Adrenal gland (tissue), 12 donors: ENCODE data around the gene CLEC2L. TPM values are rescaled to one million over a fixed set of nuclear protein-coding genes. Genes with fewer than 3 reads are reported as not detected.

ENCODE experiments used
- DNase-seq, 7 donors: peaks; one replicate each; pipeline ENCODE4 v3.0.0-alpha.2; 2019 to 2020
- H3K27ac ChIP-seq, 5 donors: fragments of 200-600 bp; sonication (generic) in 4 of 5; 1 replicate in 3 of 5; 2 replicates in 2 of 5; pipeline versions ENCODE4 v1.5.1 to v1.8.0; 2016 to 2020; ENCODE audit warnings: mild to moderate bottlenecking in 1 of 5
- H3K27me3 ChIP-seq: fragments of 200-600 bp; 2 replicates; pipeline ENCODE4 v1.8.0; 2021
- H3K36me3 ChIP-seq, 2 donors: fragments of 200-600 bp; replicated peaks in 1 of 2; 1 replicate in 1 of 2; 2 replicates in 1 of 2; pipeline versions ENCODE4 v1.5.1 to v1.8.0; 2018 to 2022
- H3K4me1 ChIP-seq, 2 donors: fragments of 200-600 bp; replicated peaks in 1 of 2; 1 replicate in 1 of 2; 2 replicates in 1 of 2; pipeline versions ENCODE4 v1.5.1 to v1.8.0; 2018 to 2021
- H3K4me3 ChIP-seq, 4 donors: fragments of 200-600 bp; sonication (generic) in 3 of 4; one replicate each; pipeline ENCODE4 v1.5.1; 2016 to 2018
- H3K9me3 ChIP-seq, 3 donors: fragments of 200-600 bp; sonication (generic) in 1 of 3; replicated peaks in 1 of 3; 1 replicate in 2 of 3; 2 replicates in 1 of 3; pipeline versions ENCODE4 v1.5.1 to v1.8.0; 2016 to 2021
- POLR2A ChIP-seq, 2 donors: fragments of 450-650 bp; IDR thresholded peaks; one replicate each; pipeline ENCODE4 v1.6.1; 2017; ENCODE audit warnings: antibody characterized with exemption in 2 of 2, mild to moderate bottlenecking in 2 of 2, moderate library complexity in 1 of 2
- WGBS, 4 donors: extraction: QIAGEN DNeasy Blood & Tissue Kit in 2 of 4; methylation state at CpG; one replicate each; pipeline versions ENCODE4 v1.1.5 to v1.1.7; 2013 to 2017; 5-methylcytosine and 5-hydroxymethylcytosine counted together
- intact Hi-C, 2 donors: fragments of 100-400 bp; cut with DNase I; formaldehyde crosslinking; loops; one replicate each; pipeline versions ENCODE4 v1.14.1 to v1.15.0; 2022 to 2023
- polyA plus RNA-seq, 3 donors: library from polyadenylated mRNA; stranded (reverse); fragments of 200-250 nt in 2 of 3; fragments of 350-450 nt in 1 of 3; fragmentation: Illumina TruSeq in 1 of 3; extraction: RNeasy Lipid Tissue Mini Kit (QIAGEN cat#74804) in 1 of 3; gene quantifications; one replicate each; pipeline ENCODE4 v1.2.3, GENCODE V29; 2013 to 2014
- total RNA-seq, 9 donors: library from RNA; depleted of rRNA in 4 of 9; stranded (reverse); fragments of >200 nt in 4 of 9; fragments of 120-200 nt in 1 of 9; fragmentation: NEBNext Ultra II Directional in 1 of 9; extraction: Animal tissue kit (Norgen Biotek cat#: 25700) in 1 of 9; gene quantifications; one replicate each; pipeline versions ENCODE4 v1.1.0 to v1.2.4, GENCODE V29; 2013 to 2023
- TF ChIP-seq, protein P1 (sequence below), 6 experiments: fragments of 450-650 bp in 4 of 6; fragments of 200-600 bp in 2 of 6; sonication (generic) in 1 of 6; IDR thresholded peaks; 1 replicate in 5 of 6; 2 replicates in 1 of 6; pipeline versions ENCODE4 v1.5.1 to v1.8.0; 2016 to 2021; ENCODE audit warnings: antibody characterized with exemption in 6 of 6, mild to moderate bottlenecking in 2 of 6, moderate library complexity in 1 of 6
- donor health status: healthy with polysubstance abuse.
- donor health status: Bipolar disorder and iron deficiency.
- donor health status: DM: yes; HTN: yes; CAD: no.
- donor health status: DM: no; HTN: no; CAD: no.
- donor health status: DM: no; HTN: no; CAD: no.
- donor health status: DM: yes; HTN: yes; CAD: no.

Gene CLEC2L
- total and polyA plus RNA-seq, 12 donors = 0.06 to 0.18 TPM; not detected in 10

DNA sequence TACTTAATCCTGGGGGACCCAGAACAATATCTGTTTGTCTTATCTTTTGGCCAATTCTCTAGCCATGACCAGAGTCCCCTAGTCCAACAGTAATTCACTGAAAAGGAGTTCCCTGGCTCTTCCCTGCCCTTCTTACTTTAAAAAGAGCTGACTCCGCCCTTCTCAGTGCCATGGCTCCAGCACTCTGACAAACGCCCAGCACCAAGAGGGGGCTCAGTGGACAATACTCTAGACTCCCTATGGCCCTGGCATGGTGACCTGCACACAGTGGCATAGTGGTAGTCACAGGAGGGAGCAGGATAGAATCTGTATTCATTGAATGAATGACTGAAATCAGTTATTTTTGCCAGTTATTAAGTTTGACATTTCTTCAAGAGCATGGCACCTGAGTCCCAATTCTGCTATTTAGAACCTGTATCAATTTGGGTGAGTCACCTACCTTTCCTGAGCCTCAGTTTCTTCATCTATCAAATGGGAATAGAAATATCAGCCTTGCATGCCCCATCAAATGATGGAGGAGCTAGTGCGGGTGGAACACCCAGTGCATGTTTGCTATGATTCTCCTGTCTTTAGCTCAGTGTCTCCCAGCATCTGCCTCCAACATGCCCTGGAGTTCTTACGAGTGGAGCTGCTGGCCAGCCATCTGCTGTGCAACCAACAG is 69.4 kb downstream of the CLEC2L start:
- Histone ChIP-seq H3K9me3 (no peaks in the 10 kb centered on the region), H3K27me3 (no peaks in the 10 kb centered on the region), H3K27ac (no peak overlapping the region), H3K4me1 (peaks cover 0 to 4% of the 10 kb centered on the region in 2 donors), H3K36me3 (peaks cover 0 to 57% of the 10 kb centered on the region in 2 donors), H3K4me3 (no peak overlapping the region)
- no peak for DNase-seq
- no peak for TF ChIP-seq POLR2A (IDR thresholded peaks at IDR 0.05)
- TF ChIP-seq, protein P1, sequence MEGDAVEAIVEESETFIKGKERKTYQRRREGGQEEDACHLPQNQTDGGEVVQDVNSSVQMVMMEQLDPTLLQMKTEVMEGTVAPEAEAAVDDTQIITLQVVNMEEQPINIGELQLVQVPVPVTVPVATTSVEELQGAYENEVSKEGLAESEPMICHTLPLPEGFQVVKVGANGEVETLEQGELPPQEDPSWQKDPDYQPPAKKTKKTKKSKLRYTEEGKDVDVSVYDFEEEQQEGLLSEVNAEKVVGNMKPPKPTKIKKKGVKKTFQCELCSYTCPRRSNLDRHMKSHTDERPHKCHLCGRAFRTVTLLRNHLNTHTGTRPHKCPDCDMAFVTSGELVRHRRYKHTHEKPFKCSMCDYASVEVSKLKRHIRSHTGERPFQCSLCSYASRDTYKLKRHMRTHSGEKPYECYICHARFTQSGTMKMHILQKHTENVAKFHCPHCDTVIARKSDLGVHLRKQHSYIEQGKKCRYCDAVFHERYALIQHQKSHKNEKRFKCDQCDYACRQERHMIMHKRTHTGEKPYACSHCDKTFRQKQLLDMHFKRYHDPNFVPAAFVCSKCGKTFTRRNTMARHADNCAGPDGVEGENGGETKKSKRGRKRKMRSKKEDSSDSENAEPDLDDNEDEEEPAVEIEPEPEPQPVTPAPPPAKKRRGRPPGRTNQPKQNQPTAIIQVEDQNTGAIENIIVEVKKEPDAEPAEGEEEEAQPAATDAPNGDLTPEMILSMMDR (IDR thresholded peaks at IDR 0.05) = no peak
- 90 to 97% (median 93%) methylated on average over 4 of the region's 4 CpGs for WGBS, 4 donors
- intact Hi-C loops = no loop called here

DNA sequence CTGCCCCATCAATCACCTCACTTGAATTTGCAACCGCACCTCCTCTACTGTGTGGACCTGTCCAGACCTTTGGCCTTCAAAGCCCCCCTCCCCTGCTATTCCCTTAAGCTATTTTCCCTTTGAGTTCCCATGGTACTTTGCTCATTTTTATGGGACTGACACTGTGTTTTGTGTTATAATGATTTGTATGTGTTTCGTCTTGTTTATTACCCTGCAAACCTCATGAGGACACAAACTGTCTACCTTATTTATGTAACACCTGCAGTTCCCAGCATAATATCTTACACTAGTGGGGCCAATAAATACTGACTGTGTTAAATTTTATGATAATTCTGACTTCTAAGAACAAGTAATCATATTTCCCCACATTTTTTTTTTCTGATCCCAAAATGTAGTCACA is 70.6 kb downstream of the CLEC2L start:
- peaks cover 3 to 4% of the 10 kb centered on the region in 2 donors for H3K4me1 ChIP-seq
- H3K4me3 ChIP-seq = no peak overlapping the region
- WGBS, 4 donors = 95 to 100% (median 98%) methylated on average over 2 of the region's 2 CpGs

More for the DNA sequence above, 70.6 kb downstream of the CLEC2L start:
- Histone ChIP-seq H3K36me3 (peaks cover 0 to 57% of the 10 kb centered on the region in 2 donors), H3K9me3 (no peaks in the 10 kb centered on the region), H3K27me3 (no peaks in the 10 kb centered on the region), H3K27ac (no peak overlapping the region)
- no peak for TF ChIP-seq POLR2A (IDR thresholded peaks at IDR 0.05)
- TF ChIP-seq, protein P1 (IDR thresholded peaks at IDR 0.05) = no peak
- intact Hi-C loops = no loop called here
- DNase-seq = no peak

Other genes with a start within 250 kb of the CLEC2L start
- 10 to 100 TPM in 8 of 9 donors, 1 to 10 TPM in 1; 10.0 to 29.5 (median 21.3) TPM for gene FMC1, start 182.3 kb upstream of the CLEC2L start, total RNA-seq
- gene FMC1, start 182.3 kb upstream of the CLEC2L start, polyA plus RNA-seq = 10 to 100 TPM; 14.9 to 98.6 (median 50.0) TPM
- gene LUC7L2, start 163.8 kb upstream of the CLEC2L start, total RNA-seq = 10 to 100 TPM; 31.5 to 100.0 (median 50.6) TPM
- 10 to 100 TPM; 51.2 to 87.6 (median 55.3) TPM for gene LUC7L2, start 163.8 kb upstream of the CLEC2L start, polyA plus RNA-seq
- under 1 TPM in 1 of 9 donors, not detected in 8; 0.27 TPM for gene KLRG2, start 40.0 kb upstream of the CLEC2L start, total RNA-seq
- gene KLRG2, start 40.0 kb upstream of the CLEC2L start, polyA plus RNA-seq = under 1 TPM in 1 of 3 donors, not detected in 2; 0.13 TPM